Muscle layer of colon (tissue), 2 donors: ENCODE measurements around the gene RSRP1.

Experiments
- H3K27ac ChIP-seq: one replicate; pipeline ENCODE4 v1.7.0; 2013; ENCODE audit warnings: low read depth, mild to moderate bottlenecking, low read length, moderate library complexity
- H3K27me3 ChIP-seq, 2 donors: one replicate each; pipeline ENCODE4 v1.7.0; 2013; ENCODE audit warnings: low read length in 2 of 2, mild to moderate bottlenecking in 2 of 2; ENCODE audit not compliant: insufficient read depth in 2 of 2, control insufficient read depth in 1 of 2
- H3K36me3 ChIP-seq: one replicate; pipeline ENCODE4 v1.7.0; 2013; ENCODE audit warnings: mild to moderate bottlenecking, low read length; ENCODE audit not compliant: insufficient read depth
- H3K4me1 ChIP-seq: one replicate; pipeline ENCODE4 v1.7.0; 2013; ENCODE audit warnings: mild to moderate bottlenecking, low read length; ENCODE audit not compliant: insufficient read depth
- H3K4me3 ChIP-seq, 2 donors: one replicate each; pipeline ENCODE4 v1.7.0; 2013; ENCODE audit warnings: low read length in 2 of 2, low read depth in 1 of 2, mild to moderate bottlenecking in 1 of 2, moderate library complexity in 1 of 2
- H3K9ac ChIP-seq: one replicate; pipeline ENCODE4 v1.7.0; 2013; ENCODE audit warnings: low read length
- H3K9me3 ChIP-seq: one replicate; pipeline ENCODE4 v1.7.0; 2013; ENCODE audit warnings: mild to moderate bottlenecking, low read length
- donor health status: abdominal sarcoma.
- donor health status: Adenocarcinoma of cecum.

Gene RSRP1

GRCh38 chr1:25232866-25233784 is 14.1 kb downstream of the RSRP1 start:
- Histone ChIP-seq H3K36me3 (peaks cover 27% of the 10 kb centered on the region), H3K9me3 (no peaks in the 10 kb centered on the region), H3K4me1 (peaks cover 22% of the 10 kb centered on the region), H3K27ac (peak overlapping the region; percentile 100), H3K4me3 (peak overlapping the region; percentile 95 to 96), H3K9ac (peak overlapping the region; percentile 98), H3K27me3 (no peaks in the 10 kb centered on the region)

- Histone ChIP-seq H3K4me3 (peak within 1 kb of the TSS; percentile 95 to 96), H3K27me3 (no peaks in the 10 kb centered on the region), H3K9me3 (no peaks in the 10 kb centered on the region), H3K36me3 (peaks cover 36% of the 10 kb centered on the region), H3K4me1 (peaks cover 22% of the 10 kb centered on the region), H3K9ac (peak within 1 kb of the TSS; percentile 98), H3K27ac (peak within 1 kb of the TSS; percentile 100)
Observed at GRCh38 chr1:25232027-25232865, 15.0 kb downstream of the RSRP1 start, which contains the start of gene SYF2. Gene SYF2 (minus strand): TSS chr1:25232502. CDS start chr1:25232467, 35 bp downstream.

- no peak overlapping the region for H3K9ac ChIP-seq
- peaks cover 59% of the 10 kb centered on the region for H3K36me3 ChIP-seq
- no peaks in the 10 kb centered on the region for H3K9me3 ChIP-seq
- no peak overlapping the region for H3K27ac ChIP-seq
- H3K4me1 ChIP-seq, result no peaks in the 10 kb centered on the region
- no peak overlapping the region for H3K4me3 ChIP-seq
- no peaks in the 10 kb centered on the region for H3K27me3 ChIP-seq
Observed at GRCh38 chr1:25223471-25223870, 23.8 kb downstream of the RSRP1 start.

GRCh38 chr1:25222606-25223005 is 24.6 kb downstream of the RSRP1 start:
- Histone ChIP-seq H3K4me3 (no peak overlapping the region), H3K27me3 (no peaks in the 10 kb centered on the region), H3K36me3 (peaks cover 51% of the 10 kb centered on the region), H3K27ac (no peak overlapping the region), H3K4me1 (no peaks in the 10 kb centered on the region), H3K9ac (no peak overlapping the region), H3K9me3 (no peaks in the 10 kb centered on the region)

- H3K9ac ChIP-seq, result no peak overlapping the region
- H3K9me3 ChIP-seq, result no peaks in the 10 kb centered on the region
- no peaks in the 10 kb centered on the region for H3K27me3 ChIP-seq
- no peaks in the 10 kb centered on the region for H3K4me1 ChIP-seq
- H3K36me3 ChIP-seq, result peaks cover 39% of the 10 kb centered on the region
- H3K4me3 ChIP-seq, result no peak overlapping the region
- no peak overlapping the region for H3K27ac ChIP-seq
Observed at GRCh38 chr1:25220666-25221065, 26.6 kb downstream of the RSRP1 start.

- H3K27ac ChIP-seq, result no peak overlapping the region
Observed at GRCh38 chr1:25219661-25220251, 27.5 kb downstream of the RSRP1 start.

GRCh38 chr1:25217598-25218232 is 29.5 kb downstream of the RSRP1 start:
- no peak overlapping the region for H3K4me3 ChIP-seq
- no peak overlapping the region for H3K9ac ChIP-seq
- H3K27ac ChIP-seq, result no peak overlapping the region
- H3K9me3 ChIP-seq, result no peaks in the 10 kb centered on the region
- peaks cover 17% of the 10 kb centered on the region for H3K36me3 ChIP-seq
- no peaks in the 10 kb centered on the region for H3K4me1 ChIP-seq
- H3K27me3 ChIP-seq, result no peaks in the 10 kb centered on the region

More at GRCh38 chr1:25219661-25220251, 27.5 kb downstream of the RSRP1 start:
- no peak overlapping the region for H3K9ac ChIP-seq
- H3K27me3 ChIP-seq, result no peaks in the 10 kb centered on the region
- peaks cover 34% of the 10 kb centered on the region for H3K36me3 ChIP-seq
- no peaks in the 10 kb centered on the region for H3K9me3 ChIP-seq
- no peaks in the 10 kb centered on the region for H3K4me1 ChIP-seq
- no peak overlapping the region for H3K4me3 ChIP-seq

GRCh38 chr1:25217015-25217414 is 30.2 kb downstream of the RSRP1 start:
- H3K27ac ChIP-seq, result no peak overlapping the region
- H3K36me3 ChIP-seq, result peaks cover 14% of the 10 kb centered on the region

GRCh38 chr1:25216123-25216522 is 31.1 kb downstream of the RSRP1 start:
- Histone ChIP-seq H3K9ac (no peak overlapping the region), H3K36me3 (peaks cover 8% of the 10 kb centered on the region), H3K4me1 (no peaks in the 10 kb centered on the region), H3K9me3 (no peaks in the 10 kb centered on the region), H3K27me3 (no peaks in the 10 kb centered on the region), H3K4me3 (no peak overlapping the region), H3K27ac (no peak overlapping the region)

More at GRCh38 chr1:25217015-25217414, 30.2 kb downstream of the RSRP1 start:
- Histone ChIP-seq H3K4me1 (no peaks in the 10 kb centered on the region), H3K9me3 (no peaks in the 10 kb centered on the region), H3K4me3 (no peak overlapping the region), H3K9ac (no peak overlapping the region), H3K27me3 (no peaks in the 10 kb centered on the region)

- Histone ChIP-seq H3K4me3 (no peak overlapping the region), H3K9me3 (no peaks in the 10 kb centered on the region), H3K36me3 (no peaks in the 10 kb centered on the region), H3K27ac (no peak overlapping the region), H3K4me1 (no peaks in the 10 kb centered on the region), H3K9ac (no peak overlapping the region), H3K27me3 (peaks cover 6% of the 10 kb centered on the region in 2 donors)
Observed at GRCh38 chr1:25212725-25213124, 34.5 kb downstream of the RSRP1 start.

- no peak overlapping the region for H3K4me3 ChIP-seq
- no peaks in the 10 kb centered on the region for H3K9me3 ChIP-seq
- no peaks in the 10 kb centered on the region for H3K36me3 ChIP-seq
- no peaks in the 10 kb centered on the region for H3K4me1 ChIP-seq
- no peak overlapping the region for H3K9ac ChIP-seq
- no peak overlapping the region for H3K27ac ChIP-seq
- H3K27me3 ChIP-seq, result peaks cover 6% of the 10 kb centered on the region in 2 donors
Observed at GRCh38 chr1:25210728-25211127, 36.5 kb downstream of the RSRP1 start.
